SH-SY5Y (cell line): ENCODE results near the gene TGM1.

Experiments used
- GATA2 ChIP-seq: IDR thresholded peaks from 2 replicates; pipeline ENCODE4 v1.6.1; 2011; ENCODE audit warnings: mild to moderate bottlenecking, low read depth, low read length
- GATA3 ChIP-seq: IDR thresholded peaks from 2 replicates; pipeline ENCODE4 v1.6.1; 2011; ENCODE audit warnings: low read depth, mild to moderate bottlenecking, low read length, moderate library complexity

The TGM1 gene

GRCh38 chr14:24299255-24300191 is 36.5 kb upstream of the TGM1 start, which contains the start of the genes DHRS1 and NOP9:
DHRS1 (minus strand) TSS chr14:24299780; CDS start chr14:24299106, 674 bp downstream.
NOP9 (plus strand) TSS chr14:24299850; CDS start chr14:24299955, 105 bp downstream.
- TF ChIP-seq GATA3 (no peak), GATA2 (no peak)

- TF ChIP-seq GATA3 (no peak), GATA2 (no peak)
Measured at GRCh38 chr14:24298892-24299254, 35.9 kb upstream of the TGM1 start.

DNA sequence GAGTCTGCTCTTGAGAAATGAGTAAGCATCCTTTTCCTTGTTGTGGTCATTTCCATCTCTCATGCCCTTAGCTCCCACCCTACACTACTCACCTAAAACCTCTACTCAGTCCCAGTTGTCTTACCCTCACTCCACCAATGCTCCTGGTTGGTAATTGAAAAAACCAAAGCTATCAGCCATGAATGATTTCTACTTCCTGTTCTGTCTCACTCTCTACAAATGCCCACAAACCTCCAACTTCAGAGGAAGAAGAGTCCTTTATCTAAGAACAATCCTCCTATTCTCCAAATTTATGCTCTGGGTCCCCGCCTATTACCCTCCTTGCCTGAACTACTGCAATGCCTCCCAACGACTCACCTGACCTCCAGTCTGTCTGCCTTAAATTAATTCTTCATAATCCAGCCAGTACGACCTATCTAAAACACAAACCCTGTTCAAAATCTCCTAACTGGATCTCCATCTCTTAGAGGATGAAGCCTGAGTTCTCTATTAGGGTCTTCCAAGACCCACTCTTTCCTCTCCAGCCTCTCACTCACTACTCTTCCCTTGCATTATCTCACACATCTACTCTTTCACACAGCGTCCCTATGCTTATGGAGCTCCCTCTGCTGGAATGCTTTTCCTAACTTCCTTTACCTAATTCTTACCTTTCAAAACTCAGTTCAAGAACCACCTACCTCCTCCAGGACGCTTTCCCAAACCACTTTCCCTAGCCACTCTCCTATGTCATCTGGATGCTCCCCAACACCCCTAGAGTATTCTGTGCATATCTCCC is 34.4 kb upstream of the TGM1 start:
- TF ChIP-seq GATA3 (no peak; the same call in 1 of the 2 replicates), GATA2 (peak; percentile 67; the same call in 1 of the 2 replicates)

DNA sequence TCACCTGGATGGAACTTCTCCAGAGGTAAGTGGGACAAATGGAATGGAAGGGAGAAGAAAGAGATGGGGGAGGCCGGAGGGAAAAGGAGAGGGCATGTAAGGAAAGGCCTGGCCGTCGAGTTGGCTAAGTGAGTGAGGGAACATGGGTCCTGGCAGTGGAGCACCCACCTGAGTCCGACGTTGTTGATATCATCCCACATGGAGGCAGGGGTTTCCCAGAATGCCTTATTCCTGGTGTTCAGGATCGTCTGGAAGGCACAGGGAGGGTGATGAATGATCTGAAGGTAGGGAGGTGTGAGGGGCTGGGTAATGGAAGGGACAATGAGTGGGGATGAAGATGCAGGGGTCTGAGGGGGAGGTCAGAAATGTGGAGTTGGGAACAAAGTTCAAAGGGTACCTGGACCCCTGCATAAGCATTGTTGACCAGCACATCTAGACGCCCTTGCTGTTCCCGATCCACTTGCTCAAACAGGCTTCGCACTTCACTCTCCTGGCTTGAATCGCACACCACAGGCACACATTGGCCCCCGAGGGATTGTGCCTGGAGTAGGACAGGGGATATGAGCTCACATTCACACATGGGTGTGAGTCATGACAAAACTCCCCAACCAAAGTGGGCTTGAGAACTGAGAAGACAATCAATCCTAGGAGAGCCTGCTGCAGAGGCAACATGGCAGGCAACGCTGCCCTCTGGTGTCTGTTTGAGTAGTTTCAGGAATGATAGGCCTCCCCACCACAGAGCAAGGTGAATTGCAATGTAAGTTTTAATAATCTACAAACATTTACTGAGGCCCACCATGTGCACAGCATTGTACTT is 33.6 kb upstream of the TGM1 start:
- TF ChIP-seq GATA3, result no peak
- no peak for TF ChIP-seq GATA2

DNA sequence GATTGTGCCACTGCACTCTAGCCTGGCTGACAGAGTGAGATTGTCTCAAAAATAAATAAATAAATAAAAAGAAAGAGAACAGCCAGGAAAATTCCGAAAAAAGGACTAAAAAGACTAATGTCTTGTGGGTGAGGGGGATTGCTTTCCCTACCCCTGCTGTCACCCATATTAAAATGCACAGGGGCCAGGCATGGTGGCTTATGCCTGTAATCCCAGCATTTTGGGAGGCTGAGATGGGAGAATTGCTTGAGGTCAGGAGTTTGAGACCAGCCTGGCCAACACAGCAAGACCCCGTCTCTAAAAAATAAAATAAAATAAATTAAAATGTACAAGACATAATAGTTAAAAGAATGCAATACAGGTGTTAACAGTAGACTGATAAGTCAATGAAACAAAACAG is 30.5 kb upstream of the TGM1 start:
- TF ChIP-seq GATA2, result no peak
- TF ChIP-seq GATA3, result no peak

DNA sequence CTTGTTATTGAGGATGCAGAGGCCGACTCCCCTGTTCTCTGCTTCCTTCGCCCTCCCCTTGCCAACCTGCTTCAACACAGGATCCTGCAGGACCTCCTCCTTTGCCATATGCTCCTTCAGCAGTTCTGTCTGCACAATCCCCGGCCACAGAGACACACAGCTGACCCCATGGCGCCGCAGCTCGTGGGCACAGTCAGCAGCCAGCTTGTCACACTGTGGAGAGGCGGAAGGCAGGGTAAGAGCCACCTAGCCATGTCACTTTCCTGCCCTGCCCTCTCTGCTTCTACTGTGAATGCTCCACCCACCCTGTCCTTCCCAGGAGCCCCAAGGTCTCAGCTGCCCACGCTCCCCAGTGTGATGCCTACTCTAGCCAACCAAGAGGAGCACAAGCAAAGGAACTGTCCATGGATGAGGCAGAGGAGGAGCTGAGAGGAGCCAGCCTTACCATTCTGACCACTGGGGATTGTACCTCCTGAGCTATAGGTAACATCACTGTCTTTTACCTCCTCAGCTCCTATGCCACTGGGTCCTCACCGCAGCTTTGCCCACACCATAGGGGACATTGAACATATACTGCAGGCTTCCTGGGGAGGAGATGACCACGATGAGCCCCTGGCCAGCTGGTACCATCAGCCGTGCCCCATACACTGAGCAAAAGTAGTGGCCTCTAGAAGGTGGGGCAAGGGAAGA is 29.3 kb upstream of the TGM1 start:
- TF ChIP-seq GATA2, result no peak
- no peak for TF ChIP-seq GATA3

- TF ChIP-seq GATA2 (no peak), GATA3 (no peak)
Measured at GRCh38 chr14:24291446-24292117, 28.6 kb upstream of the TGM1 start.

GRCh38 chr14:24290746-24291145 is 27.8 kb upstream of the TGM1 start:
- TF ChIP-seq GATA2, result no peak
- no peak for TF ChIP-seq GATA3

GRCh38 chr14:24289649-24290280 is 26.8 kb upstream of the TGM1 start:
- TF ChIP-seq GATA3 (no peak), GATA2 (no peak)

GRCh38 chr14:24286996-24287395 is 24.0 kb upstream of the TGM1 start:
- TF ChIP-seq GATA2 (no peak), GATA3 (no peak)

DNA sequence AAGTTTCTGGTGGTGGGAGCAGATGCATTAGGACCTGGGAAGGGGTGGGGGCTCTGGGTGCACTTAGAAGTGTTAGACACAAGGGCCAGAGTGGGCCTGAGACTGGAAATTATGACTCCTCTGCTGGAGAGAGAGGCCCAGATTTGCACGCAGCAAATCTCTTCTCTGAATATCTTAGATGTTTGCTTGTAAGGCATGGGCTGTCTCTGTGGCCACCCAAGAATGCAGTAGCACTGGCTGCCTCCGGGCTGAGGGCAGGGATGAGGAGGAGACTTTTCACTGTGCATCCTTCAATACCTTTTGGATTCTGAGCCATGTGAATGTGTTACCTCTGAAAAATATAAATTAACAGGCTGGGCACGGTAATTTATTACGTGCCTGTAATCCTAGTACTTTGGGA is 22.4 kb upstream of the TGM1 start:
- no peak for TF ChIP-seq GATA3

GRCh38 chr14:24284501-24285035 is 21.6 kb upstream of the TGM1 start:
- no peak for TF ChIP-seq GATA3
- TF ChIP-seq GATA2, result no peak
